SU-DHL-6 (cell line): ENCODE data around the gene DDIAS.
"Not testable (repeated sequence)": the region's sequence is repeated elsewhere in the genome, so short reads cannot be mapped to it uniquely, and the experiment has no call there.

Source experiments
- H2AFZ ChIP-seq: fragments of 200-600 bp; sonication (generic); 2 replicates; pipeline ENCODE4 v1.6.1; 2014; ENCODE audit warnings: low read depth, mild to moderate bottlenecking, moderate library complexity, mixed read lengths, antibody characterized with exemption, low read length; ENCODE audit not compliant: severe bottlenecking
- H3F3A ChIP-seq: fragments of 200-600 bp; shearing (Covaris generic); 2 replicates; pipeline ENCODE4 v1.6.0; 2016; ENCODE audit warnings: antibody characterized with exemption, mild to moderate bottlenecking; ENCODE audit not compliant: insufficient read depth
- H3K27ac ChIP-seq: fragments of 200-600 bp; sonication (generic); 2 replicates; pipeline ENCODE4 v1.5.1; 2016; ENCODE audit warnings: low read depth, mild to moderate bottlenecking, low read length, moderate library complexity, mixed read lengths
- H3K27me3 ChIP-seq: fragments of 200-600 bp; sonication (generic), shearing (Covaris generic); 2 replicates; pipeline ENCODE4 v1.6.0; 2014; ENCODE audit warnings: mild to moderate bottlenecking, low read length
- H3K36me3 ChIP-seq: fragments of 200-600 bp; sonication (generic); 2 replicates; pipeline ENCODE4 v1.6.1; 2014; ENCODE audit warnings: mild to moderate bottlenecking, low read length, mixed read lengths
- H3K4me2 ChIP-seq: fragments of 300-600, 200-600 bp; shearing (Covaris generic), sonication (generic); 2 replicates; pipeline ENCODE4 v1.6.0; 2014; ENCODE audit warnings: low read length, low read depth, mild to moderate bottlenecking; ENCODE audit not compliant: poor library complexity, severe bottlenecking
- H3K4me3 ChIP-seq: fragments of 200-600 bp; sonication (generic); 2 replicates; pipeline ENCODE4 v1.5.1; 2014; ENCODE audit warnings: antibody characterized with exemption, low read length, mild to moderate bottlenecking, mixed read lengths; ENCODE audit not compliant: insufficient read depth, poor library complexity, severe bottlenecking
- H3K79me2 ChIP-seq: fragments of 200-600 bp; sonication (generic); 2 replicates; pipeline ENCODE4 v1.6.1; 2014; ENCODE audit warnings: mild to moderate bottlenecking, low read length, moderate library complexity; ENCODE audit not compliant: insufficient read depth
- H3K9ac ChIP-seq: fragments of 200-600 bp; sonication (generic); 2 replicates; pipeline ENCODE4 v1.7.0; 2014; ENCODE audit warnings: mild to moderate bottlenecking, low read length
- H3K9me2 ChIP-seq: fragments of 200-600 bp; sonication (generic); replicated peaks from 2 replicates; pipeline ENCODE4 v1.6.1; 2014; ENCODE audit warnings: low read length; ENCODE audit not compliant: insufficient read depth
- H3K9me3 ChIP-seq: fragments of 200-600 bp; sonication (generic); 2 replicates; pipeline ENCODE4 v1.6.1; 2014; ENCODE audit warnings: low read length, mixed read lengths; ENCODE audit not compliant: insufficient read depth
- H4K20me1 ChIP-seq: fragments of 200-600 bp; sonication (generic); 2 replicates; pipeline ENCODE4 v1.6.1; 2014; ENCODE audit warnings: low read depth, mild to moderate bottlenecking, antibody characterized with exemption, low read length, moderate library complexity, mixed read lengths
- EZH2phosphoT487 ChIP-seq: fragments of 200-600 bp; sonication (generic), shearing (Covaris generic); conservative IDR thresholded peaks from 2 replicates; pipeline ENCODE4 v1.6.1; 2018; ENCODE audit warnings: mild to moderate bottlenecking, antibody characterized with exemption, low read length, moderate library complexity, mixed read lengths
- TF ChIP-seq, protein P1 (sequence below): fragments of 200-600 bp; sonication (generic); IDR thresholded peaks from one replicate; pipeline ENCODE4 v1.5.1; 2017; ENCODE audit warnings: antibody characterized with exemption, mild to moderate bottlenecking, low read length, moderate library complexity; ENCODE audit not compliant: insufficient read depth, poor library complexity, severe bottlenecking

DDIAS gene

DNA sequence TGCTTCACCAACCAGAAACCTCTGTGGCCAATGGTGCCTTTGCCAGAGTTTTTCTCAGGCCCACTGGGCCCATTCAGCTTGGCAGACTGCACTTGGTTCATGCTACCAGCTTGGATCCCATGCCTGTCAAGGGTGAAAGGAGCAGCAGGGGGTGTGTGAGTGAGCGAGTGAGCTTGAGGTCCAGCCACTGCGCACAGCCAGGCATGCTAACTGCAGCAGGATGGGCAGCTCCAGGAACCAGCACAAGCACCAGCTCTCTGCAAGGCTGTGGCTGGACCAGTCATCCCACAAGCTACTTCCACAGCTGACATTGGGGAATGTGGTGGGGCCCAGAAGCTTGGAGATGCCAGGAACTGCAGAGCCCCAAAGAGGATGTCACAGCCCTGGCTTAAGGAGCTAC, 40.8 kb downstream of the DDIAS start:
- TF ChIP-seq, protein P1, sequence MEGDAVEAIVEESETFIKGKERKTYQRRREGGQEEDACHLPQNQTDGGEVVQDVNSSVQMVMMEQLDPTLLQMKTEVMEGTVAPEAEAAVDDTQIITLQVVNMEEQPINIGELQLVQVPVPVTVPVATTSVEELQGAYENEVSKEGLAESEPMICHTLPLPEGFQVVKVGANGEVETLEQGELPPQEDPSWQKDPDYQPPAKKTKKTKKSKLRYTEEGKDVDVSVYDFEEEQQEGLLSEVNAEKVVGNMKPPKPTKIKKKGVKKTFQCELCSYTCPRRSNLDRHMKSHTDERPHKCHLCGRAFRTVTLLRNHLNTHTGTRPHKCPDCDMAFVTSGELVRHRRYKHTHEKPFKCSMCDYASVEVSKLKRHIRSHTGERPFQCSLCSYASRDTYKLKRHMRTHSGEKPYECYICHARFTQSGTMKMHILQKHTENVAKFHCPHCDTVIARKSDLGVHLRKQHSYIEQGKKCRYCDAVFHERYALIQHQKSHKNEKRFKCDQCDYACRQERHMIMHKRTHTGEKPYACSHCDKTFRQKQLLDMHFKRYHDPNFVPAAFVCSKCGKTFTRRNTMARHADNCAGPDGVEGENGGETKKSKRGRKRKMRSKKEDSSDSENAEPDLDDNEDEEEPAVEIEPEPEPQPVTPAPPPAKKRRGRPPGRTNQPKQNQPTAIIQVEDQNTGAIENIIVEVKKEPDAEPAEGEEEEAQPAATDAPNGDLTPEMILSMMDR, result no peak
- Histone ChIP-seq H3K36me3 (no peaks in the 10 kb centered on the region), H3K79me2 (no peaks in the 10 kb centered on the region), H3K27me3 (no peaks in the 10 kb centered on the region), H2AFZ (no peak overlapping the region), H4K20me1 (no peaks in the 10 kb centered on the region), H3K27ac (no peak overlapping the region), H3K9me3 (no peaks in the 10 kb centered on the region), H3F3A (peaks cover 4% of the 10 kb centered on the region; the same call in 1 of the 2 replicates), H3K9me2 (no peaks in the 10 kb centered on the region), H3K4me2 (no peak overlapping the region), H3K4me3 (no peak overlapping the region), H3K9ac (no peak overlapping the region)

- H3K9me2 ChIP-seq, H3K4me2 ChIP-seq, H3K4me3 ChIP-seq, H4K20me1 ChIP-seq, H3K9ac ChIP-seq, H2AFZ ChIP-seq, H3K27me3 ChIP-seq, H3K9me3 ChIP-seq, H3K27ac ChIP-seq, H3K79me2 ChIP-seq, H3F3A ChIP-seq, H3K36me3 ChIP-seq: not testable (repeated sequence)
Measured at GRCh38 chr11:82943430-82943829, 41.9 kb downstream of the DDIAS start.

DNA sequence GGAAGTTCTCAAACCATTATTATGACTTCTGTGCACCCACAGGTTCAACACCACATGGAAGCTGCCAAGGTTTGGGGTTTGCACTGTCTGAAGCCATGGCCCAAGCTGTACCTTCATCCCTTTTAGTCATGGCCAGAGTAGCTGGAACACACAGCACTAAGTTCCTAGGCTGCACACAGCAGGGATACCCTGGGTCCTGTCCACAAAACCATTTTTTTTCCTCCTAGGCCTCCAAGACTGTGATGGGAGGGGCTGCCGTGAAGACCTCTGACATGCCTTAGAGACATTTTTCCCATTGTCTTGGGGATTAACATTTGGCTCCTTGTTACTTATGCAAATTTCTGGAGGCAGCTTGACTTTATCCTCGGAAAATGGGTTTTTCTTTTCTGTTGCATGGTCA, 42.7 kb downstream of the DDIAS start:
- H4K20me1 ChIP-seq, result no peaks in the 10 kb centered on the region
- H3F3A ChIP-seq, result peaks cover 9% of the 10 kb centered on the region; the same call in 1 of the 2 replicates
- no peak overlapping the region for H3K9ac ChIP-seq
- H3K9me3 ChIP-seq, result no peaks in the 10 kb centered on the region
- no peak overlapping the region for H2AFZ ChIP-seq
- no peaks in the 10 kb centered on the region for H3K27me3 ChIP-seq
- H3K4me2 ChIP-seq, result no peak overlapping the region
- H3K4me3 ChIP-seq, result no peak overlapping the region
- H3K79me2 ChIP-seq, result no peaks in the 10 kb centered on the region
- no peaks in the 10 kb centered on the region for H3K36me3 ChIP-seq
- H3K27ac ChIP-seq, result no peak overlapping the region
- TF ChIP-seq, protein P1, result no peak
- TF ChIP-seq EZH2phosphoT487, result no peak
- H3K9me2 ChIP-seq, result no peaks in the 10 kb centered on the region

DNA sequence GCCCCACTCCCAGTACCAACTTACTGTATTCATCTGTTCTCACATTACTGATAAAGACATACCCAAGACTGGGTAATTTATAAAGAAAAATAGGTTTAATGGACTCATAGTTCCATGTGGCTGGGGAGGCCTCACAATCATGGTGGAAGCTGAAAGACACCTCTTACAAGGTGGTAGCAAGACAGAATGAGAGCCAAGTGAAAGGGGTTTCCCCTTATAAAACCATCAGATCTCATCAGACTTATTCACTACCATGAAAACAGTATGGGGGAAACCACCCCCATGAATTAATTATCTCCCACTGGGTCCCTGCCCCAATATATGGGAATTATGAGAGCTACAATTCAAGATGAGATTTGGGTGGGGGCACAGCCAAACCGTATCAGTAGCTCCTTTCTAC, 43.5 kb downstream of the DDIAS start:
- H3K36me3 ChIP-seq, H3K9me2 ChIP-seq, H2AFZ ChIP-seq, H4K20me1 ChIP-seq, H3K27ac ChIP-seq, H3K27me3 ChIP-seq, H3K9ac ChIP-seq, H3K4me2 ChIP-seq, H3K4me3 ChIP-seq, H3K9me3 ChIP-seq, H3F3A ChIP-seq, H3K79me2 ChIP-seq: not testable (repeated sequence)
